Measurements from ENCODE around the gene MPC1. TPM values are rescaled to one million over a fixed set of nuclear protein-coding genes. Genes with fewer than 3 reads are reported as not detected.

MPC1 gene
- total RNA-seq, 1 experiment from 2014 or later, result 109 TPM

- H3K27ac ChIP-seq (ENCODE audit: low read length), result no peak overlapping the region
- H3K4me2 ChIP-seq (ENCODE audit: low read depth, low read length, poor library complexity, severe bottlenecking), result no peak overlapping the region
- H4K20me1 ChIP-seq (ENCODE audit: insufficient read depth, low read depth, low read length), result no peaks in the 10 kb centered on the region
- peaks cover 8% of the 10 kb centered on the region; the same call in 1 of the 2 replicates for H3K9me3 ChIP-seq (ENCODE audit: low read length)
- H3K4me1 ChIP-seq (ENCODE audit: low read length), result peaks cover 11% of the 10 kb centered on the region
- no peak overlapping the region for H3K9ac ChIP-seq (ENCODE audit: low read length)
- H3K4me3 ChIP-seq (ENCODE audit: low read length), result no peak overlapping the region
- no peak for DNase-seq
- no peaks in the 10 kb centered on the region for H3K79me2 ChIP-seq (ENCODE audit: low read length)
- no peaks in the 10 kb centered on the region for H3K9me2 ChIP-seq (replicated peaks; ENCODE audit: insufficient read depth, low read length)
- no peak overlapping the region for H2AFZ ChIP-seq (ENCODE audit: low read length)
- no peaks in the 10 kb centered on the region for H3K27me3 ChIP-seq (ENCODE audit: low read length)
- H3K36me3 ChIP-seq (ENCODE audit: insufficient read depth, low read length), result peaks cover 6% of the 10 kb centered on the region; the same call in 1 of the 2 replicates
These were observed 27.8 kb downstream of the MPC1 start for GRCh38 chr6:166354965-166355364.

DNA sequence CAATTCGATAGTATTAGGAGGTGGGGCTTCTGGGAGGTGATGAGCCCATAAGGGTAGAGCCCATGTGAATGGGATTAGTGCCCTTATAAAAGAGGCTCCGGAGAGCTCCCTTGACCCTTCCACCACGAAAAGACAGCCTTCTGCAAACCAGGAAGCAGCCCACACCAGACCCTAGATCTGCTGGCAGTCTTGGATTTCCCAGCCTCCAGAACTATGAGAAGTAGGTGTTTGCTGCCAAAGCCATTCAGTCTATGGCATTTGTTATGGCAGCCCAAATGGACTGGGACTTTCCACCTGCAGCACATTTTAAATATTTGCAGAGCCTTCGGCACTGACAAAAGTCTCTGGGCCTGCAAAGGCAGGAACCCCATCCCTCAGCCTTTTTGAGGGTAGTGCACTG lies 28.6 kb downstream of the MPC1 start:
- Histone ChIP-seq H3K79me2 (ENCODE audit: low read length) (no peaks in the 10 kb centered on the region), H3K36me3 (ENCODE audit: insufficient read depth, low read length) (peaks cover 6% of the 10 kb centered on the region; the same call in 1 of the 2 replicates), H3K27ac (ENCODE audit: low read length) (no peak overlapping the region), H3K9ac (ENCODE audit: low read length) (no peak overlapping the region), H3K4me3 (ENCODE audit: low read length) (no peak overlapping the region), H2AFZ (ENCODE audit: low read length) (no peak overlapping the region), H3K4me1 (ENCODE audit: low read length) (peaks cover 11% of the 10 kb centered on the region), H3K4me2 (ENCODE audit: low read depth, low read length, poor library complexity, severe bottlenecking) (no peak overlapping the region), H4K20me1 (ENCODE audit: insufficient read depth, low read depth, low read length) (no peaks in the 10 kb centered on the region), H3K27me3 (ENCODE audit: low read length) (no peaks in the 10 kb centered on the region), H3K9me3 (ENCODE audit: low read length) (peaks cover 8% of the 10 kb centered on the region; the same call in 1 of the 2 replicates), H3K9me2 (replicated peaks; ENCODE audit: insufficient read depth, low read length) (no peaks in the 10 kb centered on the region)
- DNase-seq, result no peak

DNA sequence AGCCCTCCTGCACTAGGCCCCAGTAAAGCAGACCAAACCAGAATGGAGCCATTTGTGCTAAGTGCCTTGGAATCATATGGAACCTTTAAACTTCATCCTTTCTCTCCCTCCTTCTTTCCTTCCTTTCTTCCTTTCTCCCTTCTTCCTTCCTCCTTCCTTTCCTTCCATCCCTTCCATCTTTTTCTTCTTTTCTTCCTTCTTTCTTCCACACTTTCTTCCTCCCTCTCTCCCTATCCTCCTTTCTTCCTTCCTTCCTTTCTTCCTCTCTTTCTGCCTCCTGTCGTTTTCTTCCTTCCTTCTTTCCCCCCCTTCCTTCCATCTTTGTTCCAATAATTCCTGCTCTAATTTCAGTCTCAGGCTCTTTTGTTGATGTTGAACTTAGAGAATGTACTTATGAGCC lies 29.2 kb downstream of the MPC1 start:
- H4K20me1 ChIP-seq (ENCODE audit: insufficient read depth, low read depth, low read length), result no peaks in the 10 kb centered on the region
- H3K4me1 ChIP-seq (ENCODE audit: low read length), result peaks cover 11% of the 10 kb centered on the region
- no peak for DNase-seq
- no peak overlapping the region for H3K9ac ChIP-seq (ENCODE audit: low read length)
- H3K9me2 ChIP-seq (replicated peaks; ENCODE audit: insufficient read depth, low read length), result no peaks in the 10 kb centered on the region
- H3K4me3 ChIP-seq (ENCODE audit: low read length), result no peak overlapping the region
- peaks cover 8% of the 10 kb centered on the region; the same call in 1 of the 2 replicates for H3K9me3 ChIP-seq (ENCODE audit: low read length)
- no peaks in the 10 kb centered on the region for H3K27me3 ChIP-seq (ENCODE audit: low read length)
- peaks cover 6% of the 10 kb centered on the region; the same call in 1 of the 2 replicates for H3K36me3 ChIP-seq (ENCODE audit: insufficient read depth, low read length)
- H3K27ac ChIP-seq (ENCODE audit: low read length), result no peak overlapping the region
- no peak overlapping the region for H3K4me2 ChIP-seq (ENCODE audit: low read depth, low read length, poor library complexity, severe bottlenecking)
- H3K79me2 ChIP-seq (ENCODE audit: low read length), result no peaks in the 10 kb centered on the region
- no peak overlapping the region for H2AFZ ChIP-seq (ENCODE audit: low read length)

DNA sequence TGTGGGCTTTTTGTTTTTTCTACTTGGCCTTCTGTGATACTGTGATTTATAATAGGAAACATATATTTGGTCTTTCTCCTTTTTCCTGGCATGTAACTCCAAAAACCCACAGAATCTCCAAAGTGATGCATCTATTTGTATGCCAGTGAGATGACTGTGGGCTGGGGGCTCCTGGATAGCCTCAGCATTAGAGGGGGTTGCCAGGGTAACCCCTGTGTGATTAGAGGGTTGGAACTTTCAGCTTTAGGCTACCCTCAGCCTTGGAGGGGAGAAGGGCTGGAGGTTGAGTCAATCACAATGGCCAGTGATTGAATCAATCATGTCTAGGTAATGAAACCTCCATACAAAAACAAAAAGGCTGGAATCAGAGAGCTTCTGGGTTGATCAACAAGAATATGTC lies 29.8 kb downstream of the MPC1 start:
- Histone ChIP-seq H4K20me1 (ENCODE audit: insufficient read depth, low read depth, low read length) (no peaks in the 10 kb centered on the region), H3K27me3 (ENCODE audit: low read length) (no peaks in the 10 kb centered on the region), H3K4me3 (ENCODE audit: low read length) (no peak overlapping the region), H3K9me3 (ENCODE audit: low read length) (peaks cover 8% of the 10 kb centered on the region; the same call in 1 of the 2 replicates), H2AFZ (ENCODE audit: low read length) (no peak overlapping the region), H3K27ac (ENCODE audit: low read length) (no peak overlapping the region), H3K79me2 (ENCODE audit: low read length) (no peaks in the 10 kb centered on the region), H3K4me2 (ENCODE audit: low read depth, low read length, poor library complexity, severe bottlenecking) (no peak overlapping the region), H3K4me1 (ENCODE audit: low read length) (peaks cover 11% of the 10 kb centered on the region), H3K36me3 (ENCODE audit: insufficient read depth, low read length) (peaks cover 6% of the 10 kb centered on the region; the same call in 1 of the 2 replicates), H3K9ac (ENCODE audit: low read length) (no peak overlapping the region), H3K9me2 (replicated peaks; ENCODE audit: insufficient read depth, low read length) (no peaks in the 10 kb centered on the region)
- no peak for DNase-seq

DNA sequence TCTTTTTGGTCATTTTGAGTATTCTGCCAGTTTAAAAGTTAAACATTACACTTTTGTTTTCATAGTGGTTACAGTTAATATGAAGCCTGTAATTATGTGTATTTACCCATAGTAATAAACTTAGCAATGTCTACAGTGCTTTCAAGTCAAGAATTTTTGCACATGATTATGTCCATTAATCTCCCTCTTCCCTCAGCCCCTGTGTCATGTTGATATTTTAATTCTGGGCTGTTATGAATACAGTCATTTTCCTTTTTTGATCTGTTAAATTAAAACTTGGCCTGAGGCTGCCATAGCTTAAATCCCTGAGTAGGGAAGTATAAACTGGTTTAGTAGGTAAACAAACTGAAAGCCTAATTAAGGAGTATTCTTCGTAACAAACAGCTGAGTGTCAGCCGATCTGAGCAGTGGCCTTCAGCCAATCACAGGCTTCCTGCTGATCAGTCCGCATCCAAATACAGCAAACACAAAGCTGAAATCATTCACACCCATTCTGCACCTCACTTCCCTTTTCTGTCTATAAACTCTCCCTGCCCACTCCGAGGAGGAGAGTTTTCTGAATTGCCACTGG lies 30.9 kb downstream of the MPC1 start:
- Histone ChIP-seq H3K4me1 (ENCODE audit: low read length) (peaks cover 21% of the 10 kb centered on the region), H3K27ac (ENCODE audit: low read length) (no peak overlapping the region), H3K9ac (ENCODE audit: low read length) (no peak overlapping the region), H3K4me2 (ENCODE audit: low read depth, low read length, poor library complexity, severe bottlenecking) (peak overlapping the region; percentile 27), H3K9me3 (ENCODE audit: low read length) (peaks cover 8% of the 10 kb centered on the region; the same call in 1 of the 2 replicates), H4K20me1 (ENCODE audit: insufficient read depth, low read depth, low read length) (no peaks in the 10 kb centered on the region), H3K27me3 (ENCODE audit: low read length) (no peaks in the 10 kb centered on the region), H3K36me3 (ENCODE audit: insufficient read depth, low read length) (peaks cover 6% of the 10 kb centered on the region; the same call in 1 of the 2 replicates), H2AFZ (ENCODE audit: low read length) (peak overlapping the region; percentile 58), H3K79me2 (ENCODE audit: low read length) (no peaks in the 10 kb centered on the region), H3K4me3 (ENCODE audit: low read length) (no peak overlapping the region), H3K9me2 (replicated peaks; ENCODE audit: insufficient read depth, low read length) (no peaks in the 10 kb centered on the region)
- DNase-seq, result peak; percentile 71

DNA sequence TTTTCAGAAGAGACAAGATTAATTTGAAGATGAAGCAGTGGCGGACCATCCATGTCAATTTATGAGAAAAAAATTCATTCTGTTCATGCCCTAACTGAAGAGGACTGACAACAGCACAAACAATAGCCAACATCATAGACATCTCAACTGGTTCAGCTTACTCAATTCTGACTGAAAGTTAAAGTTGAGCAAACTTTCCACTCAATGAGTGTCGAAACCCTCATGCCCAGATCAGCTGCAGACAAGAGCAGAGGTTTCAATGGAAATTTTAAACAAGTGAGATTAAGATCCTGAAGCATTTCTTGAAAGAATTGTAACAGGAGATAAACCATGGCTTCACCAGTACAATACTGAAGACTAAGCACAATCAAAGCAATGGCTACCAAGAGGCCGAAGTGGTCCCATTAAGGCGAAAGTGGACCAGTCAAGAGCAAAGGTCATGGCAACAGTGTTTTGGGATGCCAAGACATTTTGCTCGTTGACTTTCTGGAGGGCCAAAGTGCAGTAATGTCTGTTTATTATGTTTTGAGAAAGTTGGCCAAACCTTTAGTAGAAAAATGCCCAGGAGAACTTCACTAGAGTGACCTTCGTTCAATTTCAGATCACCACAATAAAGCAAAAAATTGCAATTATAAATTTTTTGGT lies 34.3 kb downstream of the MPC1 start:
- no peak for DNase-seq
- Histone ChIP-seq H3K9me2 (replicated peaks; ENCODE audit: insufficient read depth, low read length) (no peaks in the 10 kb centered on the region), H4K20me1 (ENCODE audit: insufficient read depth, low read depth, low read length) (no peaks in the 10 kb centered on the region), H3K4me1 (ENCODE audit: low read length) (peaks cover 21% of the 10 kb centered on the region), H3K4me3 (ENCODE audit: low read length) (no peak overlapping the region), H3K9me3 (ENCODE audit: low read length) (peaks cover 8% of the 10 kb centered on the region; the same call in 1 of the 2 replicates), H3K36me3 (ENCODE audit: insufficient read depth, low read length) (peaks cover 6% of the 10 kb centered on the region; the same call in 1 of the 2 replicates), H2AFZ (ENCODE audit: low read length) (no peak overlapping the region), H3K4me2 (ENCODE audit: low read depth, low read length, poor library complexity, severe bottlenecking) (no peak overlapping the region), H3K9ac (ENCODE audit: low read length) (no peak overlapping the region), H3K27me3 (ENCODE audit: low read length) (no peaks in the 10 kb centered on the region), H3K27ac (ENCODE audit: low read length) (no peak overlapping the region), H3K79me2 (ENCODE audit: low read length) (no peaks in the 10 kb centered on the region)

- Histone ChIP-seq H3K9ac (ENCODE audit: low read length) (no peak overlapping the region), H3K27ac (ENCODE audit: low read length) (no peak overlapping the region), H3K36me3 (ENCODE audit: insufficient read depth, low read length) (peaks cover 6% of the 10 kb centered on the region; the same call in 1 of the 2 replicates), H3K9me3 (ENCODE audit: low read length) (peaks cover 8% of the 10 kb centered on the region; the same call in 1 of the 2 replicates), H2AFZ (ENCODE audit: low read length) (no peak overlapping the region), H3K4me3 (ENCODE audit: low read length) (no peak overlapping the region), H3K79me2 (ENCODE audit: low read length) (peaks cover 10% of the 10 kb centered on the region), H3K27me3 (ENCODE audit: low read length) (no peaks in the 10 kb centered on the region), H3K9me2 (replicated peaks; ENCODE audit: insufficient read depth, low read length) (no peaks in the 10 kb centered on the region), H3K4me1 (ENCODE audit: low read length) (peaks cover 23% of the 10 kb centered on the region), H4K20me1 (ENCODE audit: insufficient read depth, low read depth, low read length) (no peaks in the 10 kb centered on the region; the same call in 1 of the 2 replicates), H3K4me2 (ENCODE audit: low read depth, low read length, poor library complexity, severe bottlenecking) (no peak overlapping the region)
- no peak for DNase-seq
These were observed 35.8 kb downstream of the MPC1 start for GRCh38 chr6:166346965-166347364.

DNA sequence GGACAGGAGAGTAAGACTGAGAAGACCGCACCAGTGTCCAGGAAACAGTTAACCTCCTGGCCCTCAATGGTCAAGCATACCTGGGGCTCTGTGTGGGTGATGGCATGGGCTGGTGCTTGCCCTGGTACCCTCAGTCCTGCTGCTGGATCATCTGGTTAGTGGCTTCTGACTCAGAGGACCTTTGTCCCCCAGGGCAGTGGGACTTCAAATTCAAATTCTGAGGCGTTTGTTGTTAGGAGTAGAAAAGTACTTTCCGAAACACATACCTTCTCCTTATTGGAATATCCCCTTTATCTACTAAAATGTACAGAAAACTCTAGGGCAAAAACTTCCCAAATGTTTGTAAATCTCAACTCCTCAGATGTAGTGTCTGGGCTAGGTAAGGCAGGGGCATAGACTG lies 36.3 kb downstream of the MPC1 start:
- DNase-seq, result no peak
- H3K79me2 ChIP-seq (ENCODE audit: low read length), result peaks cover 15% of the 10 kb centered on the region
- no peaks in the 10 kb centered on the region for H3K27me3 ChIP-seq (ENCODE audit: low read length)

More for the DNA sequence above, 36.3 kb downstream of the MPC1 start:
- Histone ChIP-seq H3K9me3 (ENCODE audit: low read length) (peaks cover 7% of the 10 kb centered on the region; the same call in 1 of the 2 replicates), H3K9ac (ENCODE audit: low read length) (no peak overlapping the region), H2AFZ (ENCODE audit: low read length) (no peak overlapping the region), H3K4me2 (ENCODE audit: low read depth, low read length, poor library complexity, severe bottlenecking) (no peak overlapping the region), H3K4me3 (ENCODE audit: low read length) (no peak overlapping the region), H4K20me1 (ENCODE audit: insufficient read depth, low read depth, low read length) (no peaks in the 10 kb centered on the region; the same call in 1 of the 2 replicates), H3K9me2 (replicated peaks; ENCODE audit: insufficient read depth, low read length) (no peaks in the 10 kb centered on the region), H3K27ac (ENCODE audit: low read length) (no peak overlapping the region), H3K4me1 (ENCODE audit: low read length) (peaks cover 20% of the 10 kb centered on the region), H3K36me3 (ENCODE audit: insufficient read depth, low read length) (peaks cover 6% of the 10 kb centered on the region; the same call in 1 of the 2 replicates)
